Embryonic facial prominence (tissue), 1 donor: ENCODE data around the gene PFKFB3.

Experiments used
- DNase-seq: peaks from one replicate; pipeline ENCODE4 v3.0.0-alpha.2; 2016; ENCODE audit errors: extremely low spot score

PFKFB3 gene

DNA sequence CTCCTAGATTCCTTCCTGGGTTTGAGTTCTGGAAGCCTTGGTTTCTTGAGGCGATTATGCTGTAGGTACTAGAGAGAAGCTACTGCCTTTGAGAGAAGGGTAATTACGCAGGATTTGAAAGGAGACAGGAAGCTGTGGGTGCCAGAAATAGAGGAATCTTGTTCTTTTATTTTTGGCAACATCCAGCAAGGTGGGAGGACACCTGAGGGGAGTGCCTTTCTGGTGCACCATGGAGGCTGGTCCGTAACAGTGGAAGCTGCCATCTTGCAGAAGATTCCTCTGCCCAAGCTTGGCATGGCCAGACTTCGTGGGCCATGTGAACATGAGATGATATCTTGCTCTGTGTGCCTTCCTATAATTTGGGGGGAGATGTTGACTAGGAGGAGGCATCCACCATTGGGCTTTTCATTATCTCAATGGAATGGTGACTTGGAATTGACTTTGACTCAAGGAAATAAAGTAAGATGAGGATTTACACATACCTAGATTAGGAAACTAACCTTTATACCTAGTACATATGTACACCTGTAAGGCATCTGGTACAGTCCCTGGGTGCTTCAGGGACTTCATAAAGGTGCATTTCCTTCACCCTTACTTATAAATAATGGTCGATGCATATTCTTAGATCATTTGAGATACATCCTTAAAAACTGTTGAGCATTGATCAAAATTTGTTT lies 98.2 kb downstream of the PFKFB3 start:
- no peak for DNase-seq

DNA sequence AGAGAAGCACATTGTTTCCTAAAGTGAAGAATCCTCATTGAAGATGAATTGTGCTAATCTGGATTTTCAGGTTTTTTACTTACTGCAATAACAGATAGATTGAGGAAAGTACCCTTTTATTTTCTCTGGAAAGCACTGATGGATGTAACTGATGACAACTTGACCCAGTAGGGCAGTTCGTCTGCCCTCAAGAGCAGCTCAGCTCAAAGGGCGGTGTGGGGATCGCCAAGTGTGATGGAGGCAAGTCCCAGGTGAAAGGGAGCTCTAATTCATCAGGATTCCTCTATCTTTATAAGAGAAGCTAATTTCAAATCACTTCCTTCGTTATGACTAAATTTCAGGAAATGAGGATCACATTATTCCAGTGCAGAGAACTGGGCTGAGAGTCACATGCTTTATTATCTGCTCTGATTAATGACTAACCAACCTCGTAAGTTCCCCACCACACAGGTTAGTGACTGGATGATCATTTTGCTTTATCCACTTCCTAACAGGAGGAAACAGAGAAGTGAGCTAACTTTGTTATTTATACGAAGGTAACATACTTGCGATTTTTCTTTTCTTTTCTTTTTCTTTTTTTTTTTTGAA lies 98.8 kb downstream of the PFKFB3 start:
- DNase-seq = no peak
